SK-N-SH (cell line): Measurements from ENCODE around the gene JCHAIN. TPM values are rescaled to one million over a fixed set of nuclear protein-coding genes. Genes with fewer than 3 reads are reported as not detected.

Experiments used
- CTCF ChIA-PET: fragments of 300-600, 350-600 bp; formaldehyde crosslinking; extraction: SDS; loops from one replicate; lab custom pipeline; 2021; lab: Yijun Ruan, JAX
- POLR2A ChIA-PET: fragments of 350-600 bp; sonication (Branson Sonifier 250); formaldehyde crosslinking; extraction: SDS; loops from one replicate; lab custom pipeline; 2020; ENCODE audit warnings: antibody characterized with exemption, inconsistent platforms; lab: Yijun Ruan, JAX
- DNase-seq: peaks from one replicate; pipeline ENCODE4 v3.0.0; 2012
- H2AFZ ChIP-seq: fragments of 200-600 bp; sonication (generic); 2 replicates; pipeline ENCODE4 v1.8.1; 2016; ENCODE audit warnings: antibody characterized with exemption, mild to moderate bottlenecking, low read depth
- H3F3A ChIP-seq: fragments of 200-600 bp; sonication (generic); replicated peaks from 2 replicates; pipeline ENCODE3; 2016; ENCODE audit warnings: antibody characterized with exemption, mild to moderate bottlenecking; ENCODE audit not compliant: insufficient read depth
- H3K27ac ChIP-seq, 2 experiments: fragments of 200-500 bp in 1 of 2; fragments of 200-600 bp in 1 of 2; sonication (Bioruptor generic) in 1 of 2; sonication (generic), shearing (Covaris generic) in 1 of 2; 2 replicates each; pipeline versions ENCODE4 v1.5.1 to v1.6.1; 2014 to 2016; ENCODE audit warnings: low read depth in 2 of 2, inconsistent platforms in 1 of 2, low read length in 1 of 2, mild to moderate bottlenecking in 1 of 2, mixed read lengths in 1 of 2
- H3K27me3 ChIP-seq: fragments of 200-600 bp; sonication (generic), shearing (Covaris generic); 2 replicates; pipeline ENCODE4 v1.6.1; 2016; ENCODE audit warnings: mixed run types; ENCODE audit not compliant: insufficient read depth
- H3K36me3 ChIP-seq, 2 experiments: fragments of 200-500 bp in 1 of 2; fragments of 200-600 bp in 1 of 2; sonication (Bioruptor generic) in 1 of 2; sonication (generic) in 1 of 2; replicated peaks in 1 of 2; 2 replicates each; pipeline versions ENCODE3 to v1.5.1; 2014 to 2016; ENCODE audit warnings: low read length in 1 of 2, mild to moderate bottlenecking in 1 of 2; ENCODE audit not compliant: insufficient read depth in 2 of 2, control insufficient read depth in 1 of 2
- H3K4me1 ChIP-seq, 2 experiments: fragments of 200-500 bp in 1 of 2; fragments of 200-600 bp in 1 of 2; sonication (Bioruptor generic) in 1 of 2; sonication (generic), shearing (Covaris generic) in 1 of 2; 2 replicates each; pipeline versions ENCODE4 v1.5.1 to v1.6.1; 2014 to 2016; ENCODE audit warnings: low read depth in 1 of 2, low read length in 1 of 2, mixed run types in 1 of 2; ENCODE audit not compliant: insufficient read depth in 2 of 2, control insufficient read depth in 1 of 2
- H3K4me2 ChIP-seq: fragments of 200-600 bp; sonication (generic), shearing (Covaris generic); 2 replicates; pipeline ENCODE4 v1.6.1; 2017; ENCODE audit warnings: mixed run types
- H3K4me3 ChIP-seq, 2 experiments: fragments of 200-500 bp in 1 of 2; fragments of 200-600 bp in 1 of 2; sonication (Bioruptor generic) in 1 of 2; sonication (generic), shearing (Covaris generic) in 1 of 2; 2 replicates each; pipeline versions ENCODE4 v1.5.1 to v1.8.1; 2014 to 2016; ENCODE audit warnings: low read depth in 2 of 2, inconsistent platforms in 1 of 2, low read length in 1 of 2, mild to moderate bottlenecking in 1 of 2, mixed read lengths in 1 of 2, moderate library complexity in 1 of 2
- H3K79me2 ChIP-seq: fragments of 200-600 bp; sonication (generic); 2 replicates; pipeline ENCODE4 v1.8.1; 2017; ENCODE audit warnings: mild to moderate bottlenecking; ENCODE audit not compliant: insufficient read depth
- H3K9ac ChIP-seq: fragments of 200-600 bp; sonication (generic); 2 replicates; pipeline ENCODE4 v1.6.1; 2017; ENCODE audit warnings: mixed run types
- H3K9me2 ChIP-seq: fragments of 200-600 bp; sonication (generic); 2 replicates; pipeline ENCODE4 v1.6.1; 2017; ENCODE audit warnings: mixed run types
- H3K9me3 ChIP-seq: fragments of 200-600 bp; sonication (generic); 2 replicates; pipeline ENCODE4 v1.6.1; 2017; ENCODE audit warnings: mixed run types, mild to moderate bottlenecking, moderate library complexity
- H4K20me1 ChIP-seq: fragments of 200-600 bp; sonication (generic); 2 replicates; pipeline ENCODE4 v1.6.1; 2017; ENCODE audit warnings: mild to moderate bottlenecking, mixed run types; ENCODE audit not compliant: insufficient read depth
- CTCF ChIP-seq: fragments of 200-600 bp; sonication (generic); IDR thresholded peaks from 2 replicates; pipeline ENCODE4 v1.6.1; 2017; ENCODE audit warnings: antibody characterized with exemption, mild to moderate bottlenecking, moderate library complexity
- EP300 ChIP-seq, 2 experiments: IDR thresholded peaks; 2 replicates each; pipeline versions ENCODE4 v1.4.0 to v1.6.1; 2012; ENCODE audit warnings: borderline replicate concordance in 1 of 2, low read depth in 1 of 2, low read length in 1 of 2
- EZH2phosphoT487 ChIP-seq: fragments of 200-600 bp; sonication (generic); IDR thresholded peaks from 2 replicates; pipeline ENCODE4 v1.6.1; 2017; ENCODE audit warnings: low read depth, mixed run types, mild to moderate bottlenecking, antibody characterized with exemption, moderate library complexity, borderline replicate concordance
- FOSL2 ChIP-seq: IDR thresholded peaks from 2 replicates; pipeline ENCODE4 v1.4.0; 2012; ENCODE audit warnings: low read depth, mild to moderate bottlenecking, moderate library complexity, borderline replicate concordance
- FOXJ3 ChIP-seq: sonication (generic); formaldehyde crosslinking; IDR thresholded peaks from 2 replicates; pipeline ENCODE4 v1.5.1; 2020; ENCODE audit warnings: mild to moderate bottlenecking, missing genetic modification reagents
- FOXM1 ChIP-seq: IDR thresholded peaks from 2 replicates; pipeline ENCODE4 v1.4.0; 2012; ENCODE audit warnings: low read depth, mild to moderate bottlenecking
- GABPA ChIP-seq: IDR thresholded peaks from 2 replicates; pipeline ENCODE4 v1.4.0; 2012; ENCODE audit warnings: low read depth, mild to moderate bottlenecking
- IRF3 ChIP-seq: fragments of 150-350 bp; IDR thresholded peaks from 2 replicates; pipeline ENCODE4 v1.6.1; 2016; ENCODE audit warnings: mild to moderate bottlenecking, low read depth, low read length
- JUND ChIP-seq: IDR thresholded peaks from 2 replicates; pipeline ENCODE4 v1.4.0; 2012
- MEF2A ChIP-seq: IDR thresholded peaks from 2 replicates; pipeline ENCODE4 v1.4.0; 2012; ENCODE audit warnings: low read depth, borderline replicate concordance
- PBX3 ChIP-seq: IDR thresholded peaks from 2 replicates; pipeline ENCODE4; 2012
- RAD21 ChIP-seq: IDR thresholded peaks from 2 replicates; pipeline ENCODE4 v1.6.1; 2012; ENCODE audit warnings: mild to moderate bottlenecking, low read length
- RCOR1 ChIP-seq: fragments of 150-350 bp; IDR thresholded peaks from 2 replicates; pipeline ENCODE4 v1.6.1; 2017; ENCODE audit warnings: antibody characterized with exemption, low read length
- SIN3A ChIP-seq: IDR thresholded peaks from 2 replicates; pipeline ENCODE4 v1.6.1; 2012; ENCODE audit warnings: low read depth, mild to moderate bottlenecking, low read length, moderate library complexity, borderline replicate concordance
- TCF12 ChIP-seq: IDR thresholded peaks from 2 replicates; pipeline ENCODE4 v1.4.0; 2012
- TEAD4 ChIP-seq: IDR thresholded peaks from 2 replicates; pipeline ENCODE4 v1.4.0; 2012; ENCODE audit warnings: mild to moderate bottlenecking, borderline replicate concordance; ENCODE audit not compliant: insufficient read depth
- USF2 ChIP-seq: fragments of 150-350 bp; IDR thresholded peaks from 2 replicates; pipeline ENCODE4 v1.6.1; 2017; ENCODE audit warnings: antibody characterized with exemption, low read length, low read depth, borderline replicate concordance
- YY1 ChIP-seq: IDR thresholded peaks from 2 replicates; pipeline ENCODE4 v1.4.0; 2012; ENCODE audit warnings: low read depth, mild to moderate bottlenecking
- WGBS: methylation state at CpG from one replicate; pipeline ENCODE4 v1.1.6; 2017; ENCODE audit warnings: low lambda C conversion rate; 5-methylcytosine and 5-hydroxymethylcytosine counted together
- polyA plus RNA-seq, 3 experiments: library from polyadenylated mRNA; depleted of rRNA; stranded (reverse); fragments of >200 nt; gene quantifications; 2 replicates each; pipeline ENCODE4 v1.2.3, GENCODE V29; 2012
- TF ChIP-seq, protein P1 (sequence below): IDR thresholded peaks from 2 replicates; pipeline ENCODE4 v1.6.1; 2012; ENCODE audit warnings: mild to moderate bottlenecking, low read depth, low read length, moderate library complexity
- TF ChIP-seq, protein P2 (sequence below): IDR thresholded peaks from 2 replicates; pipeline ENCODE4 v1.4.0; 2012; ENCODE audit warnings: low read depth

The JCHAIN gene
- polyA plus RNA-seq, 1 of the 3 experiments (the other 2 are of a cell fraction): 1.1 TPM

DNA sequence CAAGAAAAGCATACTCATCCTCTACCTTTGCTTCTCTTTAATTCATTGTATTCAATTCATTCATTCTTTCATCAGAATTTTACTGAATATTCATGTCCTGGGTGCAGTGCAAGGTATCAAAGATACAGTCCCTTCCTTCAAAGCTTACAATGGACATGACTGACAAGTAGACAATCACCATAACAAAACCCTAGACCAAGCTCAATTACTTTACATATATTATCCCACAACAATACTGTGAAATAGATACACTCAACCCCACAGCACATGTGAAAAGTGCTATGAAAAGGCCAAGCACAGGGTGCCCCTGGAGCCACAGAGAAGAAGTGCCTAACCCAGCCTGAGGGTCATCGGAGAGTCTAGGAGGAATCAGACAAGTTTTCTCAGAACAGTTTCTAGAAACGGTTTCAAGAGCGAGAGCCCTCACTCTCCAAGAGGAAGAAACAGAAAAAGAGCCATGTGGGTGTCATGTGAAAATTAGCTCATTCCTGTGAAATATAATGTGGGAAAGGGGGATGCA, 58.9 kb downstream of the JCHAIN start:
- Histone ChIP-seq H3K4me2 (no peak overlapping the region), H3F3A (no peaks in the 10 kb centered on the region), H3K9ac (no peak overlapping the region), H3K36me3 (no peaks in the 10 kb centered on the region), H3K4me3 (no peak overlapping the region), H3K79me2 (no peaks in the 10 kb centered on the region), H4K20me1 (no peaks in the 10 kb centered on the region), H3K27me3 (peaks cover 7% of the 10 kb centered on the region; the same call in 1 of the 2 replicates), H3K27ac (no peak overlapping the region), H3K4me1 (no peaks in the 10 kb centered on the region), H3K9me2 (no peaks in the 10 kb centered on the region), H3K9me3 (no peaks in the 10 kb centered on the region), H2AFZ (no peak overlapping the region)
- ChIA-PET CTCF (interaction anchor here (1.1 kb wide), 1 partner anchor 27 kb away, joined by 3 read pairs; no protein-coding TSS in a partner anchor), POLR2A (no interaction called here)
- TF ChIP-seq GABPA: no peak
- TF ChIP-seq MEF2A: no peak
- TF ChIP-seq EP300 (IDR thresholded peaks at IDR 0.05; ENCODE audit: borderline replicate concordance in 1 of 2, low read depth in 1 of 2, low read length in 1 of 2): no peak
- TF ChIP-seq RAD21: no peak
- TF ChIP-seq FOXM1: no peak
- no peak for TF ChIP-seq USF2
- no peak for TF ChIP-seq JUND
- TF ChIP-seq TCF12: no peak
- no peak for TF ChIP-seq FOSL2
- no peak for TF ChIP-seq SIN3A
- no peak for TF ChIP-seq PBX3
- TF ChIP-seq FOXJ3: no peak
- TF ChIP-seq, protein P1, sequence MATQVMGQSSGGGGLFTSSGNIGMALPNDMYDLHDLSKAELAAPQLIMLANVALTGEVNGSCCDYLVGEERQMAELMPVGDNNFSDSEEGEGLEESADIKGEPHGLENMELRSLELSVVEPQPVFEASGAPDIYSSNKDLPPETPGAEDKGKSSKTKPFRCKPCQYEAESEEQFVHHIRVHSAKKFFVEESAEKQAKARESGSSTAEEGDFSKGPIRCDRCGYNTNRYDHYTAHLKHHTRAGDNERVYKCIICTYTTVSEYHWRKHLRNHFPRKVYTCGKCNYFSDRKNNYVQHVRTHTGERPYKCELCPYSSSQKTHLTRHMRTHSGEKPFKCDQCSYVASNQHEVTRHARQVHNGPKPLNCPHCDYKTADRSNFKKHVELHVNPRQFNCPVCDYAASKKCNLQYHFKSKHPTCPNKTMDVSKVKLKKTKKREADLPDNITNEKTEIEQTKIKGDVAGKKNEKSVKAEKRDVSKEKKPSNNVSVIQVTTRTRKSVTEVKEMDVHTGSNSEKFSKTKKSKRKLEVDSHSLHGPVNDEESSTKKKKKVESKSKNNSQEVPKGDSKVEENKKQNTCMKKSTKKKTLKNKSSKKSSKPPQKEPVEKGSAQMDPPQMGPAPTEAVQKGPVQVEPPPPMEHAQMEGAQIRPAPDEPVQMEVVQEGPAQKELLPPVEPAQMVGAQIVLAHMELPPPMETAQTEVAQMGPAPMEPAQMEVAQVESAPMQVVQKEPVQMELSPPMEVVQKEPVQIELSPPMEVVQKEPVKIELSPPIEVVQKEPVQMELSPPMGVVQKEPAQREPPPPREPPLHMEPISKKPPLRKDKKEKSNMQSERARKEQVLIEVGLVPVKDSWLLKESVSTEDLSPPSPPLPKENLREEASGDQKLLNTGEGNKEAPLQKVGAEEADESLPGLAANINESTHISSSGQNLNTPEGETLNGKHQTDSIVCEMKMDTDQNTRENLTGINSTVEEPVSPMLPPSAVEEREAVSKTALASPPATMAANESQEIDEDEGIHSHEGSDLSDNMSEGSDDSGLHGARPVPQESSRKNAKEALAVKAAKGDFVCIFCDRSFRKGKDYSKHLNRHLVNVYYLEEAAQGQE: no peak
- no peak for TF ChIP-seq YY1
- TF ChIP-seq, protein P2, sequence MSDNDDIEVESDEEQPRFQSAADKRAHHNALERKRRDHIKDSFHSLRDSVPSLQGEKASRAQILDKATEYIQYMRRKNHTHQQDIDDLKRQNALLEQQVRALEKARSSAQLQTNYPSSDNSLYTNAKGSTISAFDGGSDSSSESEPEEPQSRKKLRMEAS: no peak
- no peak for TF ChIP-seq IRF3
- TF ChIP-seq EZH2phosphoT487: no peak
- no peak for TF ChIP-seq CTCF
- TF ChIP-seq RCOR1: no peak
- no peak for TF ChIP-seq TEAD4
- DNase-seq: no peak
- 3% methylated on average over 3 of the region's 3 CpGs for WGBS
